Fibroblast of the conjunctiva (primary cell): ENCODE measurements around the gene GPR84.

Experiments
- DNase-seq: peaks from one replicate; pipeline ENCODE4 v3.0.0-alpha.2; 2010; ENCODE audit warnings: low read depth

Gene GPR84

DNA sequence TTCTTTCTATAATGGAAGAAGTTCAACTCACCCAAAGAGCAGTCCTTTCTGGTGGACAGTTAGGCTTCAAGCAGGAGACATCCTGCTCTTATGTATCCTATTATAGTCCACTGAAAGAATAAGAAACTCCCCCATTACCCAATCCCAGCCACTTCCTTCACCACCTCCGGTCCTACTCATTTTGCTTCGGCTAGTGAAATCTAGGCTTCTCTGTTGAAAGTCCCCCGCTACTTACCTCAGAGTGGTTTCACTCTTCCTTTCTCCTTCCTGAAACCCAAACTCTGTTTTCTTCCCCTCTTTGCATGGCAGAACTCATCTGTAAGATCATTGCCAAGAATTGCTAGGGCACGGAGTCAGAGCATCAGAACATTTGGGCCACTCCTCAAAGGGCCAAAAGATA lies at the start of gene GPR84:
Gene GPR84, minus strand, starts transcription at position 74 of the 400 bp plus-strand sequence. CDS start 635 bp downstream, outside the sequence.
- DNase-seq, result no peak

DNA sequence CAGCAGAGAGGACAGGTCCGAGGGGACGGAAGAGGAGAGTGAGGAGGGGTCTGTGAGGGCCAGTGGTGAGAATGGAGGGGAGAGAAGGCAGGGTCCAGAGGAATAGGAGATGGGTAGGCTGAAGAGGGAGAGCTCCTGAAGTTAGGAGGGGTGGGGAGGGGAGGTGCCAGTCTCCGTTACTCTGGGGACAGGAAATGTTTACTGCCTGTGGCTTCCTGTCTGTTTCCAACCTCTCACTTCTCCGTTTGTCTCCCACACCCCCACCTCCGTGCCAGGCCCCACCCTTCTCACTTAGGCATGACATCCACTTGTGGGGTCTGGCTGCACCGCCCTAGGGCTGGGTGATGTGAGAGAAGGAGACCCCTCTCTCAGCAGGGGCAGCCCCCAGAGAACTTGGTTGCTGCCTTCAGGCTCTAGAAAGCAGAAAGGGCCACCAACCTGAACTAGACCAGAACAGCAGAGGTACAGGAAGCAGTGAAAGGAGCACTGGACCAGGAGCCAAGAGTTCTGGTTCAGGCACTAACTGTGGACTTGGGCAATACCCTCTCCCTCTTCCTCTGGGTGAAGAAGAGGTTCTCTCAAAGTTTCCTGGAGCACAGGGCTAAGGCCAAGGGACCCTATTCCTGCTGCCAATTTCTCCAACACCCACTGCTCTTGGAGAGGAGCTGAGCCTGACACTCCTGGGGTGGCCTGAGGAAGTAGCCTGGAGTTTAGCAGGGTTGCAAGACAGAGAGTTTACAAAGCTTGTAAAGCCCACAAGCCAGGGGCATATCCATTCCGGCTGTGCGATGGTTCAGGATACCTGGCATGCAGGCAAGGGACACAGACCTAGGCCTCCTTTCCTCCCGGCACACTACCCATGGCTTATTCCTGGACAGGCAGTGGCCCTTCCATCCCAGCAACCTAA lies 49.3 kb upstream of the GPR84 start:
- DNase-seq, result no peak

DNA sequence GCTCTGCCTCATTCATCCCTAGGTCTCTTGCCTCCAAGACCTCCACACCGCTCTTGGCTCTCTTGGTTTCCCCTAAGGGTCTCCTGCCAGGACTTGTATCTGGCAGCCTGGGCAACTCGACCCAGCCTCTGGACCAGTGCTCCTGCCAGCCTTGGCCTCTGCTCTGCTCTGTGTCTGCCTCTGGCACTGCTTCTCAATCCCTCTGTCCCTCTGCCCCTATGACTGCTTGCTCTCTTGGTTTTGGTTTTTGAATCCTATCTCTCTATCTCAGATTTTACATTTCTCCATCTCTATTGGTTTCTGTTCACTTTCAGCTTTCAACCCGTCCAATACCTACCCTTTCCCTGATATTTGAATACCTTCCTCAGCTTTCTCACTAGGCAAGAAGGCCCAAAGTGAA lies 48.5 kb upstream of the GPR84 start:
- DNase-seq, result no peak

DNA sequence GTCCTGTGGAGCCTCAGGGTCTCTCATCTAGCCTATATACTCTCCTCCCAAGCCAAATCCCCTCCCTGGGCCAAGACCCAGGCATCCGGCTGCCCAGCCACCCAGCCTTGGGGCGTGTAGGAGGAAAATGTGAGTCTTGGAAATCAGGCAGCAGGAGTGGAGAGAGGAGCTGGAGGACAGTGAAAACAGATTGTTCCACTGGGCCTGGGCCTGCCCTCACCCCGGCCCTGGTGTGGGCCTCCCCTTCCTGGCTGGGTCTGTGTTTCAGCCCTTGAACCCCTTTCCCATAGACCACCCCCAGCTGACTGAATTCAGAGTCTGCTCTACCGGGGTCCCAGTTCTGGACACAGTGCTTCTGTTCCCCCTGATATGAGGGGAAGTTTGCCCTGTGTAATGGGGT lies 48.1 kb upstream of the GPR84 start:
- no peak for DNase-seq

DNA sequence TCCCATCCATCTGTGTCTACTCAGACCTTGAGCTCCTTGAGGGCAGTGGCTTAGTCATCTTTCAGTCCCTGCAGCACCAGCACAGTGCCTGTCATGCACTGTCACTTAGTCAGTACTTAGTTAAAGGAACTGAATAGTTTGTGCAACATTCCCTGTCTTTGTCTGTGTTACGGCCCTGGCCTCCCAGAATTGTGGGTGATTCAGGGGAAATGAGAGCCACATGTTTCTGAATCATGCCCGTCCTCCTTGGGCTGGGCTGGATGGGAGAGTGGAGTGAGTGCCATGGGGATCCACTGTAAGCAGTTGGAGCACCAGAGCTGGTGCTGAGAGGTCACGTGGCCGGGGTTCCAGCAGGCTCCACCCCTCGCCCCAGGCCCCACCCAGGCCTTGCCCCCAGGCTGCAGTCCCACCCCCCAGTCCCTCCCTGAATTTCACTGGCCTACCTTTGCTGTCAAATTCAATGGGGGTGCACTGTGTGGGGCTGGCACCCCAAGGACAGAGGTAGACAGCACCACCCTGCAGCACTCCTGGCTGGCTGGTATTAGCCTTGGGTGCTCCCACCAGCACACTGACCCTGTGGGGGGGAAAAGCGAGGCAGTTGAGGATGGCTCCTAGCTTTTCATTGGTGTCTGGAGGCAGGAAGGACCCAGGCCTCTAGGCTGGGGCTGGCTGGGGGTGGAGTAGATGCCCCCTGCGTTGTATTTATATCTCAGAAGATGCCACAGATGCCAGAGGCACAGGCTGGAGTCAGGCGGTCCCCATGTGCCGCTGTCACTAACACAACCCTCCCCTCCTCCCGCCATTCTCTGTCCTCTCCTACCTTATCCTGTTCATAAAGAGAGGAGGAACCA lies 47.3 kb upstream of the GPR84 start:
- DNase-seq, result peak; percentile 90

DNA sequence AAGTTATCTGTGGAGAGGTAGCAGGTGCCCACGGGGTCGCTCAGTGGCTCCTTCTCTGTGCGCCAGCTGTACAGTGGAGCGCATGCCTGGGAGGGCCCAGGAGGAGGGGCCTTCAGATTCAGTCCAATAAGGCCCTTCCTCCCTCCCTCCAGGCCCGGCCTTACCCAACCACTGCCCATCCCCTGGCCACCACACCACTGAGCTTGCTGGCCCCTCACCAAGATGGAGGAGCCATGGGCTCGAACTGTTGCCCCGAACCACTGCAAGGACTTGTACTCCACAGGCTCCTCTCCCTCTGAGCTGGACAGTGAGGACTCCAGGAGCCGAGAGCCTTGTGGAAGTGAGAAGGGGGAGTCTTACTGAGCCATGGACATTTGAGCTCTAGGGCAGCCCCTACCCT lies 45.0 kb upstream of the GPR84 start:
- DNase-seq, result no peak

DNA sequence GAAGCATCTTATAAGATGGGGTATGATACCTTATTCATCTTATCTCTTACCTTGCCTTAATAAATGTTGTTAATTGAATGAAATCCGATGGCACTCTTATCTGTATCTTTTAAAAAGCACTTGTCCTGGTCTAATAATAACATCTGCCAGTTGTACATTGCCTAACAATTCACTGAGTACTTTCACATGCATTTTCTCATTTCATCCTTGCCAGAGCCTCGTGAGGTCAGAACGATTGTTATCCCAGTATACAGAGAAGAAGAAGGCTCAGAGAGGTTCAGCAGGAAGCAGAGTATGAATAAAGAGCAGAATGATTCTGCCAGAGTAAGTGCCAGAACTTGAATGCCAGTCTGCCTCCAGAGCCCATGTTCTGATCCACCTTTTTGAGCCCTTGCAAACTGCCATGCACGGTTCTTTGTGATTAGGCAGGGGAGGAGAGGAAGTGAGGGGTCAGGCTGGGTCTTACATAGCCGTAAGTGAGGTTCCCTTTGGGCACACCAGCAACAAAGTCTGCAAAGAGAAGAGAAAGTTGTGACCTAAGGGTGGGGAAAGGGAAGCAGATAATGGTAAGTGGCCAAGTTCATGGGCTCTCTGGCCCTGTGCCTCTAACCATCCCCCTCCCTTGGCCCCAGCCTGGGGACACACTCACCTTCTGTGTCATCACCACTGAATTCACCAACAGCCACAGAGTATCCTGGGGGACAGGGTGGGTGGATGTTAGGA lies 43.1 kb upstream of the GPR84 start:
- no peak for DNase-seq

DNA sequence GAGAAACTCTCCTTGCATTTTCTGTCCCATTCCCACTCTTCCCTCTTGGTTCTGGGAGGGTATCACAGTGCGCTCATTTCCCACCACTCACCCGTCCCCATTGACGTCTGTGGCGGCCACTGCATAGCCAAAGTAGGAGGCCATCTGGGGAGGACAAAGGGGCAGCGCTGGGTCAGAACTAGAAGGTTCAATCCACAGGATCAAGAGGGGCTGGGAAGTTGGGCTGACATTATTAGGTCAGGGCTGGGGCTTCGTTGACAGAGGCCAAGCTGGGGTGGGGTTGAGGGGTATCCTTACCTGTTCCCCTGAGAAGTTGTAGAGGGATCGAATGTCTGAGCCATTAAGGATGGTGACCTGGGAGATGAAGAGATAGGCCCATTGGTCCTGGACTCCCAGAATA lies 41.3 kb upstream of the GPR84 start:
- no peak for DNase-seq

DNA sequence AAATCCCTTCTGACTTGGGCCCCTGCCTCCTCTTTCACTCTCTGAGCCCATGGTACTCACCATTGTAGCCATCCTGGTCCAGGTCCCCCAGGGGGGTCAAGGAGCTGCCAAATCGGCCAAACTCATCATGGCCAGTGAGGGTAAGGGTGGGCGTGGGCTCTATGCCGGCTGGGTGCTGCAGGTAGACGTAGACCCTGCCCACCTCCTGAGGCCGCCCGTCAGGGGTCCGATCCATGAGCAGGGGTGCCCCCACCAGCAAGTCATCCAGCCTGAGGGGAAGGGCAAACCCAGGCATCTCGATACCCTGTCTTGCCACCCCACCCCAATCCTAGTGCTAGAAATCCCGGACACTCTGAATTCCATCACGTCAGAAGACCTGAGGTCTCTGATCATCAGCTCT lies 40.8 kb upstream of the GPR84 start:
- no peak for DNase-seq

DNA sequence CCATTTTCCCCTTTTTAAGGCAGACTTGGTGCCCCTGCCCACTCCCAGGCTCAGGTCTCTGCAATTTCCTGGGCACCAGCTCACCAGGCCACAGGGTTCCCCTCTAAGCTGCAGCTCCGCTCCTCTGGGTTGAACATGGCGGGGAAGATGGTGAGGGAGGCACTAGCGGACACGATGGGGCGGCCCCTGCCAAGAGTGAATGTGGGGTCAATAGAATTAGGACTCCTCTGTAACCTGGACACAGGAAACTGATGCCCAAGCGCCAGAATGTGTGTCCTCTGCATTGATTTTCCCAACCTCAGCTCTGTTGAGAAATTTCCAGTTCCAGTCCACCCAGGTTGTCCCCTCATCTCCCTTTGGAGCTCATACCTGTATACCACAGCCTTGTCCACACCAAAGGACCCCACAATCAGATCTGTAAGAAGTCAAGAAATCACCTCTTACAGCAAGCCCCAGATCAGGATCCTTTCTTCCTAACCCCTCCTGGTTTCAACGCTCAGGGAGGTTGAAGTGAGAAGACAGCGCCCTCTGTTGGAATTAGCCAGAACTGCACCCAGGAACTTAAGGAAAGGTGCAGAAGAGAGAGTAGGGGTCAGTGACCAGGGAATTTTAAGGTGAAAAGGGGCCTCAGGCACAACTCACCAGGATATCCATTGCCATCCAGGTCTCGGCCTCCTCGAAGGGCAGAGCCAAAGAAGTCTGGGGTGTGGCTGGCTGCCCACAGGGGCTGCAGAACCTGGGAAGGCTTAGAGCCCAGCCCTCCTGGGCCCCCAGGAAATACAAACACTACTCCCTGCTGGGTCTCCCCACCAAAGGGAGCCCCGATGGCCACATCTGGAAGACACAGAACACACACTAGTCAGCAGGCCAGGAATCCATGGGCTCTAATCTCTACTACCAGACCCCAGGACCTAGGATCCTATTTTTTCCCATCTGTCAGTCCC lies 40.0 kb upstream of the GPR84 start:
- DNase-seq, result no peak

DNA sequence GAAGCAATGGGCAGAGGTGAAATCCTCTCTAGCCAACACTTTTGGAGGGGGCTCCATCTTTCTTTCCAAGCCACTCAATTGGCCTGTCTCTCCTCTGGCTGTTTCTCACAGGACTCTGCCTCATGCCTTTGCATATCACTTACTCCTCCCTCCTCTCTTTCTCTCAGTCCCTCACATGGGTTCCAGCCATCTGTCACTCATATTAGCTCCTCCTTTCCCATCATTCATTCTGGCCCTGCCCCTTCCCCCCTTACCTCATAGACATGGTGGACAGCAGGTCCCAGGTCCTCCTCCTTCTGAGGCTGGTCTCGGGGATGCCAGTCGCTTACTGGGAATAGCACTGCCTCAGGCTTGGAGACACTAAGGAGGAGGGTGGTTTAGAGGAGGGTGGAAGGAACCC lies 36.8 kb upstream of the GPR84 start:
- no peak for DNase-seq

DNA sequence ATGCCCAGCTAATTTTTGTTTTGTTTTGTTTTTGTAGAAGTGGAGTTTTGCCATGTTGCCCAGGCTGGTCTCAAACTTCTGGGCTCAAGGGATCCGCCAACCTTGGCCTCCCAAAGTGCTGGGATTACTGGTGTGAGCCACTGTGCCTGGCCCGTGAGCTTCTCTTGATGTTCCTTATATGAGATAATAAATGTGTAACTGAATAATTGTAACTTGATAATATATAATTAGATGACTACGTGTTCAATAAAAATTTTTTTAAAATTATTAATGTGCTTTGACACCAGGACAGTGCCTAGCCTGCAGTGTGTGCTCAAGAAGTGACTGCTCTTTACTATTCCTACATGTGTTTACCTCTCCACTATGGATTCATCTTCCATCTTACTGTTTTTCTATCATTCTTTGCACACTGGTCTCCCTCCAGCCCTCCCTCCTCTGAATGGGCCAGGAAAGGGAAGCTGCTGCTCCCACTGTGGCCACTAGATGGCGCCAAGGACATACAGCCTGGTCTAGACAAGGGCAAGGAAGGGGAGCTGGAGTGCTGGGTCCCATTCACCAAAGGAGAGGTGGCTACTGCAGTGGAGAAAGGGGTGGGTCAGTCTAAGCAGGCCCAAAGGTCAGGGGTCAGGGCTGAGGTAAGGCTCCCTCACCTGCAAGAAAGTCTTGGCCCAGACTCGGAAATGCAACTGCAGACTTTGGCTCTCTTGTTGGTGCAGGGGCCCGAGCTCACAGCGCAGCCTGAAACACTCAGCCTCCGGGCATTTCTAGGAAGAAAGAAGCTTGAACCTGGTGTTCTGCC lies 34.9 kb upstream of the GPR84 start:
- peak; percentile 77 for DNase-seq

DNA sequence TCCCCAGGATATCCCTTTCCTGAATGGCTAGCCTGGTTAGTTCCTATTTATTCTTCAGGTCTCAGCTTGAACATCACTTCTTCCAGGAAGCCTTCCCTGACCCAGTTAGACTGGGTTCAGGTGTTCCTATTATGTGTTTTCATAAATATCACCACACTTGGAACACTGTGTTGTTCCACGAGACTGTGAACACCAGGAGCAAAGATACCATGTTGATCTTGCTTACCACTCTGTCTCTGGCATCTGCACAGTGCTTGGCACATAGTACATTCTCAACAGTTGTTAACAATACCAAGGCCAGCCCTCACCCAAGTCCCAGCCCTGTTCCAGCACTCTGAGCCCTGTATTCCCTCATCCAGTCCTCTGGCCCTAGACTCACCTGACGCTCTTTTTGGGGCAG lies 33.9 kb upstream of the GPR84 start:
- DNase-seq, result no peak

DNA sequence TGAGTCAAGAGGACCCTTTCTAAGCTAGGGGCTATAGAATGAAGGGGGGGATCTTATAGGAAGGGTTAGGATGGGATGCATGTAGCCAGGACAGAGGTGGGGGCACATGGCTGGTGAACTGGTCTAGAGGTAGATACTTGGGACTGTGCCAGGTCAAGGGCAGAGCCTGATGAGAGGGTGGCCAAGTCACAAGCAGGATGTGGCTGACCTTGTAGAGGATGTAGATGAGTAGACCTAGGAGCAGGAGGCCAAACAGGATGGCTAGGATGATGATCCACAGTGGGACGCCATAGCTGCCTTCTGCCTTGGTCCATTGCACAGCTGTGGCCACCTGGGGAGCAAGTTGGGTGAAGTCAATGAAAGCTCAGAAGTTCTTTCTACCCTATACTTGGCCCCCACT lies 32.9 kb upstream of the GPR84 start:
- no peak for DNase-seq

DNA sequence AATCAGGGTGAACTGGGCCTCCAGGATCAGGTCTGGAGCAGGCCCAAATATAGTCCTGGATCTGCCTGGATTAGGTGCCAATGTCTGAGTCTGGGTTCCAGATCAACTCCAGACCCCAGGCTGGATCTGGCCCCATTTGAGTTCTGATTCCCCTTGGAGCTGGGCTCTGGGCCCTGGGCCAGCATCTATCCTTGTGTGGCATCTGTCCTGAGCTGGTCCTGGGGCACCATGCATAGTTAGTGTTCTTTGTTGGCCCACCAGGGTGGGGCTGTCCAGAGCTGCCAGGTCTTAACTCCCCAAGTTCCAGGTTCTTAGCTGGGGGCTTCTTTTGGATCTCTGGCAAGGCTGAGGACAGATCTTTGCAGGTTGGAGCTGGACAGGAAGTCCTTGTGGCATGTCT lies 31.3 kb upstream of the GPR84 start:
- no peak for DNase-seq

DNA sequence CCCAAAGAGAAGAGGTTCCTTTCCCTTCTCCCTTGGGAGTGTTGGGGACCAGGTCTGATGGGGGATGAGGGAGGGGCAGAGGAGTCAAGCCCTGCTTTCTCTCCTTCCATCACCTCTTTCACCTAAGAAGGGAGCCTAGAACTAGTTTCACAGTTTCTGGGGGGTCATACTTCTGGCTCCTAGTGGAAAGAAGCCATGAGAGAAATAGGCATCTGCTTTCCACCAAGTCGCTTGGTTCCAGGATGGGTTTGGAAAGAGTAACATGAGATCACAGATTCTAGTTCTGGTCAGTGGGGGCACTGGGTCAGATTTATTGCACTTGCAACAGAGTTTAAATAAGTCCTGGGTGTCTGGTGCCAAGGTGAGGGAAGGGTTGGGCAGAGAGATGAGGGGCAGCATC lies 30.7 kb upstream of the GPR84 start:
- DNase-seq, result no peak

DNA sequence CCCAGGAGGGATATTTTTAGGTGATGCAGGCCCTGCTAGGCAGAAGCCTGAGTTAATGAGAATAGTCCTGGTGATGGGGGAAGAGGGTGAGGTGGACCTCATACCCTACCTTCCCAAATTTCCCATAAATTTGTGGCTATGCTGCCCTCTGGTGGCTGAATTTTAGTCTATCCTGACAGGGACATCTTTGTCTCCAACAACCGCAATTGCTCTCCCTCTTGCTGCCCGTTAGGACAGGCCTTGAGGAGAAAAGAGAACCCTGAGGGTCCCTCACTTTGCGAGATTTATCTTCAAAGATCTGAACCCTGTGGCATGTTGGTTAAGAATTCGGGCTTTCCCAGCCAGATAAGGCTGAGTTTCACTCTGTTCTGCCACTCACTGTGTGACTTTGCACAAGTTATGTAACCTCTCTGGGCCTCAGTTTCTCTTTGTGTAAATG lies 30.0 kb upstream of the GPR84 start:
- DNase-seq, result no peak

DNA sequence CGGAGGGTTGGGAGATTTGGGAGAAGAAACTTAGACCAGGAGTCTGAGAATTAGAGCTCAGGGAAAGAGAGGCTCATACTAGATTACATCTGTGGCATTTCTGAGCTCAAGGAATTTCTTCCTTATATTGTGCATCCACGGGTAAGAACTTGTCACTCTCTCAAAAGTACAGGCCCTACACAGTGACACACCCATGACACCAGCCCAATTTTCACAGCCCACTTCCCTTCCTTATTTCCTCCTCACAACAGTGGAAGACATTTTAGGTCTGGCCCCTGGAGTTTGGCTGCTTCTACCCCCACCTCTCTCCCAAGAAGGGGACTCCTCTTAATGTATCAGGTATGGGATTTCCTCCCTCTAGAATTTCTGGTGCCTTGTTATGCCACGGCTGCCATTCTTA lies 29.5 kb upstream of the GPR84 start:
- no peak for DNase-seq

DNA sequence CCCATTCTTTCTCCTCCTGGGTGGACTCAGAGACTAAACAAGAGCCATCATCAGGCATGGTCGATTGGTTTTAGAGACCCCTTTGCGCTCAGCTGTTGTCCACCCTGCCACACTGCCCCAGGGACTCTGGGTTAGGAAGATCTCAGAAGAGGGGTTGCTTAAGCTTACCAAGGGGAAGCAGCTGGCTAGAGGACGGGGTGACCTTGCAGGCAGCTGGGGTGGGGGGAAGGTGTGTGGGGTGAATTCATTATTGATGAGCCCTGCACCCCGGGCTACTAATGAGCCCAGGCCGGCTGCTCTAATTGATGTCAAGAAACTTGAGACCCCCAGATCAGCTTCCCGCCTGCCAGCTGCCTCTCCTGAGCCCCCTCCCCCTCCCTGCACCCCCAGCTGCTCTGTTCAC lies 28.9 kb upstream of the GPR84 start:
- DNase-seq, result no peak

DNA sequence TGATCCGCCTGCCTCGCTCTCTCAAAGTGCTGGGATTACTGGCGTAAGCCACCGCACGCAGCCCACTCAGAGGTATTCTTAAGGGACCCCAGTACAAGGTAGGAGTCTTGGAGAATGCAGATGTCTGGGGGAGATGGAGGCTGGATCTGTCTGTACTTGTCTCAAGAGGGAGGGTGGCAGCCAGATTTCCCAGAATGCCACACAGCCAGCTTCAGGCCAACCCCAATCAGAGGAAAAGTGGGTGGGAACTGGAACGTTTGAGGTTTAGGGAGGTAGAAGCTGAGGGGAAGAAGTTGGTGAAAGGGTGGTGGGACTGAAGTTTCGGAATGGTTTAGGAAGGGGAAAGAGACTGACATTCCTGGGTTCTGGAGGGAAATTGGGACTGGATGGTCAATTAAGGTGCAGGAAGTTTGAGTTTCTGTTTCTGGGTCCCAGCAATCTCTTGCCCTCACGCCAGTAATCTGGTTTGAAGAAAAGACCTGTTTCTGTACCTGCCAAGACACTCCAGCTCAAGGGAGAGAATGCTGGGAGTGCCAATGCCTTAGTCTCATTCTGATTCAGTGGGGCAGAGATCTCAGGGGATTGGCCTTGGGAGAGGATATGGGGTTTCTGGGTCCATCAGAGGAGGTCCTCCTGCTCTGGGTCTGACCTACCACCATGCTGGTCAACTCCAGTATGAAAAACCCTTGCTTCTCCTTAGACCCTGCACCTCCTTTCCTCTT lies 28.4 kb upstream of the GPR84 start:
- DNase-seq, result no peak
